NCI-H446 (cell line): ENCODE data around the gene PPM1J.
"Not testable (repeated sequence)": the region's sequence is repeated elsewhere in the genome, so short reads cannot be mapped to it uniquely, and the experiment has no call there.

Experiments
- DNase-seq, 2 experiments: peaks; one replicate each; lab custom pipeline; 2025; lab: John Stamatoyannopoulos, UW

The PPM1J gene

DNA sequence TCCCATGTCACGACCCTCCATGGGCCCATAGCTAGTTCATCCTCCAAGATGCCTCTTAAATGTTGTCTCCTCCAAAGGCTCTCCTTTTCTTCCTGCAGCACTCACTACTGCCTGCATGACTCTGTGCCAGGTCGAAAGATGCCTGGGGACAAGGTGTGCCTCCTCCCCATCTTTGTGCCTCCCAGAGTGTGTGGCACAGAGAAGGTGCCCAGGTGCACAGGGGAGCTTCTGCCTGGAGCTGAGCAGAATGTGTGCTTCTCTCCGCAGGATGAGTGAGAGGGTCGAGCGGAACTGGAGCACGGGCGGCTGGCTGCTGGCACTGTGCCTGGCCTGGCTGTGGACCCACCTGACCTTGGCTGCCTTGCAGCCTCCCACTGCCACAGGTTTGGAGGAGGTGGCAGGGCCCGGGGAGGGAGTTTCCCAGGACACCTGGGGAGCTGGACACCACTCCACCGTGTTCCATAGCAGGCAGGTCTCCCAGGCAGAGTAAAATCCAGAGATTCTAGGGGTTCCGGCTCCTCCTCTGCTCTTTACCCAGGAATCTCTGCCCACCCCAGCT, 6.9 kb upstream of the PPM1J start:
- DNase-seq = no peak

DNA sequence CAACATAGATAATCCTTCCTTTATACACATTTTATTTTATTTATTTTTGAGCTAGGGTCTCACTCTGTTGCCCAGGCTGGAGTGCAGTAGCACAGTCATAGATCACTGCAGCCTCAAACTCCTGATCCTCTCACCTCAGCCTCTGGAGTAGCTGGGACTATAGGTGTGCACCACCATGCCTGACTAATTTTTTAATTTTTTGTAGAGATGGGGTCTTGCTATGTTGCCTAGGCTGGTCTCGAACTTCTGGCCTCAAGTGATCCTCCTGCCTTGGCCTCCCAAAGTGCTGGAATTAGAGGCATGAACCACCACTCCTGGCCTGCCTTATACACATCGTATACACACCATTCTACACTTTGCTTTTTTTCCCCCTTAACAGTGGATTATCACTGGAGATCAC, 6.2 kb upstream of the PPM1J start:
- not testable (repeated sequence) for DNase-seq

DNA sequence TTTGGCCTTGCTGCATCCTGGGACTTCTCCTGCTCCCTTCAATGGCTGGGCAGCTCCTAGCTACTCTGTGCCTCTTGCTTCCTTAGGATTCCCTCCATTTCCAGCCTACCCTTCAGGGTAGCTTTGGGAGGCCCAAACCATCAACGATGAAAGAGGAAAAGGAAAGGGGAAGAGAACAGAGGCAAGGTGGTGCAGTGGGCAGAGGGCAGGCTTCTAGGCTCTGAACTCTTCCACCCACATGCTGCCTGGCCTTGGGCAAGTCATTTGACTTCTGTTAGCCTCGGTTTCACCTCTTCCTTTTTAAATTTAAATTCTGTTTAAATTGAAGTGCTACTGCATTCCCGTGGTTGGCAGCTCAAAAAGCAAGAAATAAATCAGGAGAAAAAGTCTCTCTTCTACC, 5.7 kb upstream of the PPM1J start:
- no peak for DNase-seq

DNA sequence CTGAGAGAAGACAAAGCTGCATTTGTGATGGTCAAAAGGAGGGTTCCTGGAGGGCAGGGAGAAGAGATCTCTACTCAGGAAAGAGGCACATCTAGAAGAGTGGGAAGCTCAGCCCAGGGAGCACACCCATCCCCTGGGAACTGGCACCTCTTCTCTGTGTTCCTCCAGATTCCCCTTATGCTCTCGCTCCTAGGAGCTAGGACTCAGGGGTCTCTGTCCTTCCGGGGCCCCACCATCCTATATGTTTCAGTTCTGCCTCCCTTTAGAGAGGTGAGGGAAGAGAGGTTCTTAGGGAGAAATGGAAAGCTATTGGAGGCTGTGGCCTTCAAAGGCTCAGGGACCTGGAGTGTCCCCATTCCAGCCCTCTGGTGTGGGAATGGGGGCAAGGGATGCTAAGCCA, 4.6 kb upstream of the PPM1J start:
- no peak for DNase-seq

DNA sequence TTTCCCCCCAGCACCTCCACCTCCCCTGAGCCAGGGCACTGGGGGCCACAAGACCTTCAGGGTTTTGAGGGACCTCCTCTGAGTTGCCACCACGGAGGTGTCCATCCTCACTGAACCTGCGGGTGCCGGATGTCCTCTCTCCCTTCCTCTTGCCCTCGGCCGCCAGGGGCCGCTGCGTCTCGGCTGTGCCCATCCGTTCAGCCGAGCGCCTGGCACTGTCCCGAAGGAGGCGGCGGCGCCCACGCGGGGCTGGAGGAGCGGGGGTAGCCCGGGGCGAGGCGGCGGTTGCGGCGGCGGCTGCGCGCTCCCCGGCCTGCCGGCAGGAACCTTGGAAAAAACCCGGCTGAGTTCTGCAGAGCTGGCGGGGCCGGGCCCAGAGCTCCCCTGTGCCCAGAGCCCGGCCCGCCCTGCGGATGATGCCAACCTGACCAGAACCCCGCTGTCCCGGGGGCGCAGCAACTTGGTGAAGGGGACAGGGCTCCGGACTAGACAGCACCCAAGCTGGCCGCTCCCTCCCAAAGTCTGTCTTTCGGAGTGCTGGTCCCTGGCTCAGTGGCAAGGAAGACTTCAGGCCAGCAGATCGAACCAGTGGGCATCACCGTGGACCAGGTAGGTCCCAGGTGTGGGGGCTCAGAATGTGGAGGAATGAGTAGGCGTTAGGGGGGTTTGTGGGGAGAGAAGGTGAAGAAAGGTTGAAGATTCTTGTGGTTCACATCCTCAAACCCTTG, 3.7 kb upstream of the PPM1J start:
- peak; percentile 34 to 85 for DNase-seq

DNA sequence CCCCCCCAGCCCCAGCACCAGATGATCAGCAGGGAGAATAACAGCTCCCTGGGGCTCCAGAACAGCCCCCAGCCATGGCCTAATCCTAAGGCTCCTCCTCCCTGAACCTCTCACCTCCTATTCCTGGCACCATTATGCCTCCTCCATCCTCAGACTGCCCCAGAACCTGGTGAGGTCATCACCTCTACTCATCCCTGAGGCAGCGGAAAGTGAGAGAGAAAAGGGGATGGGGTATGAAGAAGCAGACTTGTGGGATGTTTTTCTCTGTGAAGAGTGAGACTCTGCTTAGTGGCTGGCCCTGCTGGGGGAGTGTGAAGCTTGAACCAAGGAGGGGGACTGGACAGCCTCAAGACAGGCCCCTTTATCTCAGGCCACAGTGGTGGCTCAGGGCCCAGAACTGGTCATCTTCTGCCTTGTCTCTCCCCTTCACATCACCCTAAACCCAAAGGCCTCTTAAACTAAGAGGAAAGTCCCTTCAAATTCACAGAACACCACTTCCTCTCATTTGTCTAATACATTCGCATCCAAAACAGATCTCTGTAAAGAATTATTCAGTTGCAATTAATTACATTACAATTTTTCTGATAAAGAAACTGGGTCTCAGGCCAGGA, 2.2 kb upstream of the PPM1J start:
- no peak for DNase-seq

DNA sequence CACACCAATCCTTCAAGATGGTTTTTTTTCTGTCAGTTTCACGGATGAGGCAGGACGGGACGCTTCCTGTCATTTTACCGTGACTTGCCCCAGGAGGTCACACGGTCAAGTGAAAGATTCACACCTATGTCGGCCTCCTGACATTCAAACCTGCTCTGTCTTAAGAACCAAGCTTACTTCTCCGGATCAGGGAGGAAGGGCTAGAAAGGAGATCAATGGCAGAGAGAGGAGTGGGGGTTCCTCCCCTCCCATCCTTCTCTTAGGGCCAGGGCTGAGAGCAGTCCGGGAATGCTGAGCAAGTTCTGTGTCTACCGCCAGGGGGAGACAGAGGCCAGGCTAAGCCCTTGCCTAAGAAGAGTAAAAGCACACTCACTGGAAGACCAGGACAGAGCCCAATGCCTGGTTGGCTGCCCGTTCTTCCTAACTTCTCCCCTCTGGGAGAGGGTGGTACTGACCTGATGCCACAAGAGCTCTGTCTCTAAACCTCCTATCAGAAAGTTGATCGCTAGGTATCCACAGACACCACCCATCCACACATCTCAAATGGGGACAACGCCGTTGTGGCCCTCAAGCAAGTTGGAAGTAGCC, 1.1 kb upstream of the PPM1J start:
- peak; percentile 78 to 93 for DNase-seq

DNA sequence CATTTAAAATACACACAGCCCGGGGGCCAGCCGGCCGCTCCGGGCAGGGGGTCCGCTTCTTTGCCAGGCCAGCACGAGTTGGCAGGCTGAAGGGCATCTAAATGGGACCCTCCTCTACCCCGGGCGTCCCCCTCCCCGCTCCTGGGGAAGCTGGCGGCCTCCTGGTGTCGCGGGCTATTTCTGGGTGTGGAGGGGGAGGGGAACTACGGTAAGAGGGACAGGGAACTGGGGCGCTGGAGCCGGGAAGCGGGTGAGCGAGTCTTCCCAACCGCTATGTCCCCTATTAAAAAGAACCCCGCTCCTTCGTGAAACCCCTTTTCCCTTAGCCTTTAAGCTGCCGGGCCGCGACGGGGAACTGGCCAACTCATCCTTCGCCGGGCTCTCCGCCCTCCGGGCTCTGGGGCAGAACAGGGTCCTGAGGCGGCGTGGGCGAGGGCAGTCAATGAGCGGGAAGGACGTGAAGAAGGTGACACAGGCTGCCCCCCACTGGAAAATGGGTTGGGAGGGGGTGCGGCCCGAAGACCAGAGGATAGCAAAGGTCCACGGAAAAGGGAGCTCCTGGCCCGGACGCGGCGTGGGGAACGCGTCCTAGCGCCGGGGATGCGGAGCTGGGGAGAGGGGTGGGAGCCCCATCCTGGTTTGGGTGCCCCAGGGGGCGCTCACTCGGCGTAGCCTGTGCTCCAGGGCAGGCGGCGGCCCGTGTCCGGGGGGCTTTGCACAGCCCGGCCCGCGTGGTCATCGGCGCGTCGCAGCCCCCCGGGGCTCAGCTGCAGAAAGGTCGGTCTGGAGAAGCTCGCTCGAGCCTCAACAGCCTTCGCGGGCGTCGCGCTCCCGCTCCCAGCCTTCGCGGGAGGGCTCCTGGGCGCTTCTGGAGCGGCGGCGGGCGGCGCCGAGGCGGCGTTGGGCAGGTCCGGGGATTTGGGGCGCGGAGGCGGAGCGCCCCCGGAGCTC, 544 bp downstream of the PPM1J start:
- no peak for DNase-seq

DNA sequence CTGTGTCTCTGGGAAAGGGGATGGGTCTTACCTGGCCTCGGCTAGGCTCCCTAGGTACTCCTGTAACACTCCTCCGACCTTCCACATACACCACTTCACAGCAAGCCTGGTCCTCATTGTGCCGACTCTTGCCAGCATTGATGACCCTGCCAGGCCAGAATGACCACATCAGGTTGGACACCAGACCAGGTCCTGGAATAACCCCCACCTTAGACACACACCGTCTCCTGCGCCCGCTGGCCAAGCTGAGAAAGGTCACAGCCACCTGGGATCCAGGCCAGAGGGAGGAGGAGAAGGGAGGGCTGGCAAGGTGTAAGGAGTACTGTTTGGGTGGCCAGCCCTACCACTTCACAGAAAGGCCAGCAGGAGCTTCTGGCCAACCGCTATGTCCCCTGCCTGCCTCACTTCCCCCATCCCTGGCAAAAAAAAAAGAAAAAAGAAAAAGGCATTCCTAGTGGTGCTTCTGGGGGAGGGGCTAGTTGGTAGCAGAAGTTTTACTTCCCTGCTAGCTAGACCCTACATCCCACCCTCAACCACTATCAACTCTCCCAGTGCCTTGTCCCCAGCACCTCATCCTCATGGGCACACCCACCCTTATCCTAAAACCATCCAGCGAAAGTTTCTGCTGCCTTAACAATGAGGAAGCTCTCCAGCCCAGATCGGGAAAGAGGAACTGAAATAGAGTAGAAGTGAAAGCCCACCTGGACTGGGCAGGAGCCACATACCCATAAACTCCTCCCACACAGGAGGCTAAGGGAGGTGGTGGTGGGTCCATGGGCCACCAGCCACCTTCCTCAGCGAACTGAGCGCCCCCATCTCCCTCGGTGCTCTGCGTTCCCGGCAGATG, 1.4 kb downstream of the PPM1J start:
- no peak for DNase-seq

DNA sequence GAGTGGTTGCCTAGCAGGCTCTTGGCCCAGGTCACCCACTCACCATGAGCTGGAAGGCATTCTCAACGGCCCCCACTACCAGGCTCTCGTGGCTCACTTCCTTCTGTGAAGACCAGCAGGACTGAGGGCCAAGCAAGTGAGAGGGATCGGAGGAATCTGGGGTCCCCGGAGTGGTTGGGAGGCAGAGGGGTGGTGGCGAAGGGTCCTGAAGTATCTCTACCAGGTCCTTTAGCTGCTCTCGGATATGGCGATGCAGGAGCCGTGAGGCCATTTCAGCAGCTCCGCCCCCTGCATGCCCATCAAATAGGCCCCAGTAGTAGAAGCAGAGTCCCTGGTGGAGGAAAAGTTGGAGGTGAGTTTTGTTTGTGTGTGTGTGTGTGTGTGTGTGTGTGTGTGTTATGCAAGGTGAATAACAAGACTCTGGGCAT, 2.4 kb downstream of the PPM1J start:
- DNase-seq = no peak

DNA sequence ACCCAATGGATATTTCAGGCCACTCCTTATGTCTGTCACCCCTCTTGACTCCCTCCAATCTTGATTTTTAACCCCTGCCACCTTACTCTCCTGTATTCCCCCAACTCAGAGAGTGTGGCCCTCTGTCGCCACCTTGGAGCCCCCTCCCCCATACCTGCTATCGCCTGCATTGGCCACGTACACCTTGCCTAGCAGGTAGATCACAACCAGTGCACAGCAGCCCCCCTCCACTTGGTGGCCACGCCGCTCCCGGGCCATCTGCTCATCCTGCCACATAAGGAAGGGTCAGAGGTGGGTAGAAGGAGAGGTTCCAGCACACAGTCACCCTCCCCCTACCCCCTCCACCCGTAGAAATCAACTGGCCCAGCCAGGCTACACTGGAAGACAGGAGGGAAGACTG, 2.9 kb downstream of the PPM1J start:
- no peak for DNase-seq

DNA sequence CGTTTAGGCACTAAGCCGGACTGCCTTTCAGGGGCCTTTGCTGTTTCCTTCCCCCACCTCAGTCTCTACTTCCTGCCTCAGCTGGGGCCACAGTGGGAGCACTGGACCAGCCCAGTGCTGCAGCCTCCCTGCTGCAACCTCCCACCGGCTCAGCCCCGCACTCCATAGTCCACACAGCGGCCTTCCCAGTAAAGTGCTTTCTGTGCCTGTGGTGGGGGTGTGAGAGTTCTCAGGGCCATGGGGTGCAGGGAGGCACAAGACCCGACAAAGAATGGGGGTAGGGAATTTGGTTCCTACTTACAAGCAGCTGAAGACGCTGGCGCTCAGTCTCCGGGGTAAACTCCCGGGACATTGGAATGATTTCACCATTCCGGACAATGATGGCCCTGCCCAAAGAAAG, 3.5 kb downstream of the PPM1J start:
- no peak for DNase-seq

DNA sequence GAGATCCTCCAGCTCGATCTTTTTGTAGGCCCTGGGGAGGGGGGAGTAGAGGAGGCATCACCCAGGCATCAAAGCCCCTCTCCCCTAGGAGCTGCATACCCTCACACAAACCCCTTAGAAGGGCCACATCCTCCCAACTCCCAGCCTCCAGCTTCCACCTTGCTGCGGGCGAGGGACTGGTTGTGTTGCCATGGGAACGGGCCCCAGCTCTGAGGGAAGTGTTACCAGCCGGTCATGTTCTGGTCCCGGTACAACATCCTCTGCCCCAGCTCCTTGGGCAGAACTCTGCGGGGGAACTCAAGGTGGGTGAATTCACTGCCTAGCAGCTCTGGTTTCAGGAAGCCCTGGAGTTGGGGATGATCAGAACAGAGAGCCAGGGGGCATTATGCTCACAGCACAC, 4.1 kb downstream of the PPM1J start:
- DNase-seq = no peak

DNA sequence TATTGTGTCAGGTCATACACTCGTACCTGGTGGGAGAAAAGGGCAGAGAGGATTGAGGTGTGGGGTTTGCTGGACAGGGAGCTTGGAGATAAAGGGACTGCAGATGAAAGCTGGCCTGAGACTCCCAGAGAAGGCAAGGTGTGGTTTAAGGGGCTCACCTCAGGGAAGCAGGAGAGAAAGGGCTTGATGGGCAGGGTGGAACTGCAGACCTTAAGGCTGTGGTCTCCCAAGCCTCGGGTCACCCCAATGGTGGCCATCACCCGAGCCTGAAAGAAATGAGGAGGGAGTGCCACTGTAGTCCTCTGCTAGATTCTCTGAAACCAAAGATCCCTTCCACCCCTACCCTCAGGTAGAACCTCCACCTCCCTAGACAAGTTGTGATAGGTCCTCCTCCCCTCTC, 4.5 kb downstream of the PPM1J start:
- no peak for DNase-seq

DNA sequence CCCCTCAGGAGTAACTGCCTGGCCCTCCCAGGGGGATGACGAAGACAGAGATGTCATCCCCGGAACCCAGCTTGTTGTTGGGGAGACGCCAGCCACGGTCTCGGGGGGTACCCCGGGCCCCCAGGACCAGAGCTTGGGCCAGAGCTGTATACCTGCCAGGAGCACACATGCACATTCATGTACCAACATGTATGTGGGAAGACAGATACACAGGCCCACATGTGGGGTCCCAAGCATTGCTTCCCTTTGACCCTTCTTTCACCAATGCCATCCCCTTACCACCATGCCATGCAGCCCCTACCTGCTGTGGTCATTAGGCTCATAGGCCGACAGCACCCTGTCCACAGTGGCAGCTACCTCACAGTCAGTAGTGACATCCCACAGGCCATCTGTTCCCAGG, 5.0 kb downstream of the PPM1J start:
- DNase-seq = no peak

DNA sequence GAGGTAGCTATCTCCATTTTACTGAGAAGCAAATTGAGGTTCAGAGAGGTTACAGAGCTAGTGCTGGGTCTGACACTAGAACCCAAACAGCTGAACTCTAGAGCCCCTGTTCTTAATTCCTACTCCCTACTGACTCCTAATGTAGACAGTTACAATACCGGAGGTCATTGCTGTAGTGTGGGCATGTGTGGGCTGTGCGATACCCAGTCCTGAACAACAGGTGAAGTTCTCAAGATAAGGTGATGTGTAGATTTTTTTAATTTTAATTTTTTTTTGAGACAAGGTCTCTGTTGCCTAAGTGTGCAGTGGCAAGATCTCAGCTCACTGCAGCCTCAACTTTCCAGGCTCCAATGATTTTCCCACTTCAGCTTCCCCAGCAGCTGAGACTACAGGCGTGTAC, 6.6 kb downstream of the PPM1J start:
- DNase-seq = no peak

DNA sequence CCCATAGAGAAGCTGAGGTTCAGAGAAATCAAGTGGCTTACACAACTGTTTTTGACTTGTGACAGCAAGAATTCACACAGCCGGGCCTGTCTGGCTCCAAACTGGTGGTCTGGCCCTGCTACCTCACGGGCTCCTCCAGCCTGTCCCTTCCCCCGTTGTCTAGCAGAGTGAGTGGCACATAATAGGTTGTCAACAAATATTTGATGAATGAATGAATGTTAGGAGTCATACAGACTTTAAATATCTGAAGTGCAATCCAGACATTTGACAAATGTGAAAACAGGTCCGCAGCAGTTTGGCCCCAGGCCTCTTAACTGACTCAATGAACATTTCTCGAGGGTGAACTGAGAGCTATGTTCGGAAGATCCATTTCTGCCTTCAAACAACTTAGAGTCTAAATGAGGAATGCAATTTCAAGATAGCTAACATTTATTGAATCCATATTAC, 7.1 kb downstream of the PPM1J start:
- no peak for DNase-seq

DNA sequence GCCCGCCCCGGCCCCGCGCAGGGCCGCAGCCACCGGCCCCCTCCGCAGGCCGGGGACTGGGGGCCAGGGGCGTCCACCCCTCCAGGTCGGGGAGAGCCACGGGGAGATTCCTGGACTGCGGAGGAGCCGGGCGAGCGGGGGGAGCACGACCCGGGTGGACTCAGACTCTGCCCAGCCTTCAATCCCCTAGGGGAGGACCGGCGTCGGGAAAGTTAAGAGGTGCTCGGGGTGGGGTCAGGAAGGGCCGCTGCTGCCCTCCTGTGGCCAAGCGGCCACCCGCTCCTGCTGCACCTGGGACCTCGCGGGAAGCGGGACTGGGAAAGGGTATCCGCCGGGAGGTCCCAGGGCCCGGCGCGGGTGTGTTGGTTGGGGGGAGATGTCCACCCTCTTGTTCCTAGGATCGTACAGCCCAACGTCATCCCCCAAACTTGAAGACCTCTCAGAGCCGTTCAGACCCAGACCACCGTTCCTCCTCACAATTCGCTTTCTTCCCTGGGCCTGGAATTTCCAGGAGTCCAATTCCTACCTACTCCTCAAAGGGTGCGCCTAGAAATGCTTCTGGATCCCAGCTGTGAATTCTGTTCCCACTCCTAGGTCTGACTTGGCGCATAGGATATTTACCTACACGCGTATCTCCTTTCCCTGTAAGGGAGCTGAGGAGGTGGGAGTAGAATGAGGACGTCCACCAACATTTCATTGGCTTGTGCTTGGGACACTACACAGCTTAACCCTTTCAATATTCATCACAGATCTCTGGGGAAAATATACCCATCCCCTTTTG, 7.7 kb downstream of the PPM1J start:
- DNase-seq = peak; percentile 71 to 87

DNA sequence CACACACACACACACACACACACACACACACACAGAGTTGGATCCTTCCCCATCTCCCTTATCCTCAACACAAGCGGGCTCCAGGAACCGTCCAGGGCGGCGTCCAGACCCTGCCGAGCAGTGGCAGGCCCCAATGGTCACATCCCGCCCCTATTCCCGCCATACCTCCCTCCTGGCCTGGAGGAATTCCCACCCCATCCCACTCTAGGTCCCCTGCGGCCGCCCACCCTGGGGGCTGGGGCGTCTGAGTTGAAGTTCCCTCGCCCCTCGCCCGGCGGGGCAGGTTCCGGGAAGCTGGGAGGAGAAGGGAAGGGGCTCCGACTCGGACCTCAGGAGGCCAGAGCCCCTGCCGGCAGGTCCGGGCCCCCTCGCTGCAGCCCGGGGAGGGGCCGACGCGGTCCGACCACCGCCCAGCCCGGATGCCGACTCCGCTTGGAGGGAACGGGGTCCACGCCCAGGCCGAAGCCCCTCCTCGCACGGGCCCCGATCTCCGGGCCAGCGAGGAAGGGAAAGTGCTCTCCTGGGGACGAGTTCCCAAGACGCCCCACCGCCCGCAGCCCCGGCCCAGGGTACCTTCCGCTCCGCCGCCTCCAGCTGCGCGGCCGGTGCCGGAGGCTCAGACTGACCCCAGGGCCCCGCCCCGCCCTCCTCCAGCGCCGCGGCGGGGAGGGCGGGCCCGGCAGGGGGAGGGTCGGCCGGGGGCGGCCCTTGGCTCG, 8.5 kb downstream of the PPM1J start, which contains the start of gene RHOC:
RHOC (minus strand) TSS at position 623 of the 716 bp plus-strand sequence. CDS start 3,328 bp downstream, outside the sequence.
- DNase-seq = peak in 1 of 2 experiments; percentile 83
